Measurements from ENCODE around the gene MAGI1. TPM values are rescaled to one million over a fixed set of nuclear protein-coding genes. Genes with fewer than 3 reads are reported as not detected.

The MAGI1 gene
- total RNA-seq, 1 experiment from 2014 or later = 38.6 TPM

GRCh38 chr3:65339192-65339740 is 699.5 kb downstream of the MAGI1 start:
- Histone ChIP-seq H3K9ac (ENCODE audit: low read length) (no peak overlapping the region), H3K27me3 (ENCODE audit: insufficient read depth, low read length) (0 out of 2 replicates have a peak, but pooled peaks cover 6% of the 10 kb centered on the region), H3K79me2 (ENCODE audit: insufficient read depth, low read length) (no peaks in the 10 kb centered on the region), H4K20me1 (ENCODE audit: insufficient read depth) (no peaks in the 10 kb centered on the region), H3K36me3 (ENCODE audit: control insufficient read depth in 1 of 2, insufficient read depth in 2 of 2, low read length in 2 of 2) (no peaks in the 10 kb centered on the region), H3K4me1 (ENCODE audit: control insufficient read depth in 1 of 2, insufficient read depth in 2 of 2, low read length in 2 of 2) (no peaks in the 10 kb centered on the region), H3K4me2 (ENCODE audit: low read length) (no peak overlapping the region), H3K9me3 (ENCODE audit: control insufficient read depth in 1 of 2, insufficient read depth in 1 of 2, low read depth in 1 of 2, low read length in 2 of 2) (no peaks in the 10 kb centered on the region), H3K4me3 (replicated peaks in 1 of 2; ENCODE audit: low read depth in 1 of 2, low read length in 2 of 2) (no peak overlapping the region), H2AFZ (ENCODE audit: low read depth, low read length, poor library complexity, severe bottlenecking) (no peak overlapping the region), H3K9me2 (ENCODE audit: insufficient read depth) (no peaks in the 10 kb centered on the region), H3K27ac (ENCODE audit: low read depth, low read length) (no peak overlapping the region)
- intact Hi-C loops (cut with micrococcal nuclease) = no loop called here
- no peak for TF ChIP-seq SP1 (IDR thresholded peaks at IDR 0.05; ENCODE audit: low read depth)
- TF ChIP-seq YY1 (IDR thresholded peaks at IDR 0.05; ENCODE audit: extremely low read depth, insufficient replicate concordance, low read depth, low read length) = no peak
- TF ChIP-seq EZH2phosphoT487 (IDR thresholded peaks at IDR 0.05; ENCODE audit: borderline replicate concordance) = no peak
- no peak for TF ChIP-seq ZBTB33 (IDR thresholded peaks at IDR 0.05; ENCODE audit: extremely low read depth, insufficient replicate concordance, low read length)
- no peak for TF ChIP-seq EGR1 (IDR thresholded peaks at IDR 0.05; ENCODE audit: low read depth)
- TF ChIP-seq REST (IDR thresholded peaks at IDR 0.05; ENCODE audit: low read depth) = no peak
- no peak for TF ChIP-seq POLR2A (IDR thresholded peaks at IDR 0.05; ENCODE audit: borderline replicate concordance, extremely low read depth, insufficient read depth, insufficient read length)
- POLR2A ChIA-PET = no interaction called here
- CTCF ChIA-PET = interaction anchor here (1.1 kb wide), 1 partner anchor 857 kb away, joined by 3 read pairs; no protein-coding TSS in a partner anchor
- DNase-seq (ENCODE audit: low read depth, low spot score) (no peak), ATAC-seq (no peak)
- RAD21 ChIA-PET (ENCODE audit: low non-redundant PET in 1 of 2, low total read pairs in 2 of 2, uncharacterized antibody in 2 of 2, unreplicated experiment in 2 of 2) = no interaction called here
- BruUV-seq (replicated peaks) = no TSS peak
